ENCODE measurements around the gene KIF5A. TPM values are rescaled to one million over a fixed set of nuclear protein-coding genes. Genes with fewer than 3 reads are reported as not detected.

The KIF5A gene
- total RNA-seq, 1 experiment from 2014 or later, result 3.0 TPM

- Histone ChIP-seq H3K36me3 (ENCODE audit: control insufficient read depth, insufficient read depth, low read length) (0 out of 2 replicates have a peak, but pooled peaks cover 3% of the 10 kb centered on the region), H3K27ac (ENCODE audit: low read length) (peak overlapping the region; percentile 85), H3K27me3 (ENCODE audit: control insufficient read depth, insufficient read depth, low read length) (no peaks in the 10 kb centered on the region), H3K4me3 (ENCODE audit: low read depth in 2 of 2, low read length in 2 of 2) (peak overlapping the region; percentile 51 to 82), H3K9me3 (ENCODE audit: control insufficient read depth, insufficient read depth, low read depth, low read length) (no peaks in the 10 kb centered on the region), H3K4me1 (ENCODE audit: control insufficient read depth, insufficient read depth, low read length) (peaks cover 14% of the 10 kb centered on the region)
- no TSS peak for BruUV-seq (replicated peaks)
- CTCF ChIA-PET, result interaction anchor here (0.6 to 0.9 kb wide), 2 partner anchors 29 to 32 kb away, joined by 3 to 4 read pairs; partner anchors contain the start of gene B4GALNT1
- intact Hi-C loops (cut with micrococcal nuclease; ENCODE audit: unreplicated experiment), result no loop called here
- in situ Hi-C loops (cut with HindIII; ENCODE audit: low pct_unique_long_range_greater_than_20kb, low sequenced_read_pairs), result no loop called here
- POLR2A ChIA-PET, result interaction anchor here (0.6 kb wide), 2 partner anchors 16 to 93 kb away, joined by 4 to 6 read pairs; no protein-coding TSS in a partner anchor
- DNase-seq (ENCODE audit: low read depth, low spot score) (no peak), ATAC-seq (0 out of 2 replicates have a peak, but pooled peaks have one; percentile 2)
- no peak for TF ChIP-seq POLR2AphosphoS5 (IDR thresholded peaks at IDR 0.05; ENCODE audit: low read depth, low read length)
- no peak for TF ChIP-seq TCF7L2 (IDR thresholded peaks at IDR 0.05; ENCODE audit: low read depth, low read length)
- no peak for TF ChIP-seq SIN3A (IDR thresholded peaks at IDR 0.05; ENCODE audit: borderline replicate concordance, insufficient read depth, low read depth, low read length)
- TF ChIP-seq REST (IDR thresholded peaks at IDR 0.05; ENCODE audit: insufficient read depth in 1 of 2, low read depth in 2 of 2, low read length in 1 of 2), result no peak
- no peak for TF ChIP-seq CTCF (IDR thresholded peaks at IDR 0.05)
Measured at GRCh38 chr12:57603815-57604453, 54.1 kb downstream of the KIF5A start.

GRCh38 chr12:57604454-57604991 is 54.7 kb downstream of the KIF5A start, which contains the start of gene DTX3:
TSS of gene DTX3 (plus strand) at chr12:57604824. CDS start at chr12:57606518, 1,694 bp downstream.
- intact Hi-C loops (cut with micrococcal nuclease; ENCODE audit: unreplicated experiment) (no loop called here), in situ Hi-C loops (cut with HindIII; ENCODE audit: low pct_unique_long_range_greater_than_20kb, low sequenced_read_pairs) (no loop called here)
- no peaks in the 10 kb centered on the region for H3K27me3 ChIP-seq (ENCODE audit: control insufficient read depth, insufficient read depth, low read length)
- BruUV-seq (replicated peaks), result no TSS peak
- ATAC-seq, result peak; percentile 69
- peak within 1 kb of the TSS; percentile 85 for H3K27ac ChIP-seq (ENCODE audit: low read length)
- 0 out of 2 replicates have a peak, but pooled peaks cover 3% of the 10 kb centered on the region for H3K36me3 ChIP-seq (ENCODE audit: control insufficient read depth, insufficient read depth, low read length)
- peaks cover 14% of the 10 kb centered on the region for H3K4me1 ChIP-seq (ENCODE audit: control insufficient read depth, insufficient read depth, low read length)
- H3K4me3 ChIP-seq (ENCODE audit: low read depth in 2 of 2, low read length in 2 of 2), result peak within 1 kb of the TSS; percentile 51 to 82
- no peak for DNase-seq (ENCODE audit: low read depth, low spot score)
- no peaks in the 10 kb centered on the region for H3K9me3 ChIP-seq (ENCODE audit: control insufficient read depth, insufficient read depth, low read depth, low read length)
- POLR2A ChIA-PET, result no interaction called here
- CTCF ChIA-PET, result interaction anchor here (0.6 kb wide), 1 partner anchor 31 kb away, joined by 4 read pairs; no protein-coding TSS in a partner anchor
- TF ChIP-seq POLR2AphosphoS5 (IDR thresholded peaks at IDR 0.05; ENCODE audit: low read depth, low read length) (no peak), REST (IDR thresholded peaks at IDR 0.05; ENCODE audit: insufficient read depth in 1 of 2, low read depth in 2 of 2, low read length in 1 of 2) (no peak), SIN3A (IDR thresholded peaks at IDR 0.05; ENCODE audit: borderline replicate concordance, insufficient read depth, low read depth, low read length) (no peak), CTCF (IDR thresholded peaks at IDR 0.05) (no peak), TCF7L2 (IDR thresholded peaks at IDR 0.05; ENCODE audit: low read depth, low read length) (no peak)
